RWPE1 (cell line): ENCODE measurements around the gene SRRM2.

Experiments used
- CTCF ChIA-PET: fragments of 350-600 bp; sonication (Branson Sonifier 250); formaldehyde crosslinking; extraction: SDS; loops from one replicate; lab custom pipeline; 2021; lab: Yijun Ruan, JAX
- POLR2A ChIA-PET: fragments of 400-600 bp; formaldehyde crosslinking; extraction: SDS; loops from one replicate; lab custom pipeline; 2020; ENCODE audit warnings: antibody characterized with exemption; ENCODE audit not compliant: low non-redundant PET; lab: Yijun Ruan, JAX
- DNase-seq: peaks from one replicate; pipeline ENCODE4 v3.0.0; 2012; ENCODE audit warnings: low spot score
- H3K27ac ChIP-seq: fragments of 450-650 bp; 2 replicates; pipeline ENCODE4 v1.5.1; 2017
- CTCF ChIP-seq: fragments of 450-650 bp; conservative IDR thresholded peaks from 2 replicates; pipeline ENCODE4 v1.5.1; 2017; ENCODE audit warnings: low read depth, mild to moderate bottlenecking

The SRRM2 gene

GRCh38 chr16:2706611-2707311, 45.7 kb upstream of the SRRM2 start:
- POLR2A ChIA-PET: no interaction called here

DNA sequence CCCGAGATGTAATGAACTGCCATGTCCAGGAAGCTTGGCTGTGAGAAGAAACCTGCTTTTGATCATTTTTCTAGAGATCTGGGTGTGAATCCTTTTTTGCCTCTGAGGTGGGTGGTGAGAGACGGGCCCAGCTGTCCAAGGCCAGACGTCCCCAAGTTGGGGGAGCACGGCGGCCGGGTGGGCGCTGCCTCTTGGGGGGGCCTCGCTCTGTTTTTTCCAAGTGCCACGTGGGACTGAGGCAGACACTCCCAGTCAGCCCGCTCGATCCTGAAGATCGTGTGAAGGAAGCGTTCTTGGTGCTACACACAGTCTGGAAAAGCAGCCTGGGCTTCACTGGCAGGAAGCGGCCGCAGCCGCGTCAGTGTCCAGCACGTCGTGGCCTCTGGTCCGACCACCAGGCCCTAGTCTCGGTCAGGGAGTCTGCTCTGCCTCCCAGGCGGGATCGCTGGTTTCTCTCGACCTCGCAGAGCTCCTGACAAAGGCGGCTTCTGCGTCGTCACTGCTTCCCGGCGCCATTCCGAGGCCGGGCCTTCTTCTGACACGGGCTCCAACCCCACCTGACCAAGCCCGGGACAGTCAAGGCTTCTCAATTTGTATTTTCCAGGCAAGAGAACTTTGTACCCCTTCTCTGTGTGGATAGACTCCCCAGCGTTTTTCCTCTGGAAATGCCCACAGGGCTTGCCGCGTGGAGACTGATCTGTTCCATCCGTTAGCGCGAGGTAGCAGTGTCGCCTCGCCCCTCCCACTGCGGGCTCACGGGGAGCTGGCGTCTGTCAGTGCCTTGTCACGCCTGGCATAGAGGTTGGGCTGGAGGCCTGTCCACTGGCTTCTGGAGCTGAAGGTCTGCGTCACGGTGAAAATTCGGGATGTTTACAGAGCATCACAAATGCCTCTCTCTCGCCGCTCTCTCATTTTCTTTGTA, 44.8 kb upstream of the SRRM2 start:
- peak overlapping the region; percentile 33 for H3K27ac ChIP-seq
- no peak for TF ChIP-seq CTCF
- DNase-seq: no peak
- ChIA-PET POLR2A (no interaction called here), CTCF (interaction anchor here (0.6 kb wide), 1 partner anchor 13 kb away, joined by 4 read pairs; no protein-coding TSS in a partner anchor)

More at GRCh38 chr16:2706611-2707311, 45.7 kb upstream of the SRRM2 start:
- no peak for TF ChIP-seq CTCF
- H3K27ac ChIP-seq: peak overlapping the region; percentile 33; the same call in 1 of the 2 replicates
- DNase-seq: no peak
- CTCF ChIA-PET: no interaction called here

DNA sequence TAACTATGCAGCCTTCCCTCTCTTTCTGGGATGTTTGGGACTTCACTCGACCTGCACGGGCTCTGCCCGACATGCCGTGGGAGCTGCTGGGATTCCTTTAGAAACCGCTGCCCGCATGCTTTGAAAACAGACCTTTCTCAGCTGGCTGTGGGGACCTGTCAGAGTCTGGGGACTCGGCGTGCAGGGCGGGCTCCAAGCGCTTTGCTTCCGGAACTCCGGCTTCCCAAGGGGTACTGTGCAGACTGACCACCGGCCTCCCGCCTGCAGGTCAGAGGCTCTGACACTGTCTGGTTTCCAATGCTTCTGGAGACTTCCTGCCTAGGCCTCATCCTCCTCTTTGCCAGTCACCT, 44.2 kb upstream of the SRRM2 start:
- TF ChIP-seq CTCF: no peak
- ChIA-PET CTCF (interaction anchor here (0.6 to 1.1 kb wide), 2 partner anchors 9 to 12 kb away, joined by 3 to 4 read pairs; no protein-coding TSS in a partner anchor), POLR2A (no interaction called here)
- no peak for DNase-seq
- H3K27ac ChIP-seq: peak overlapping the region; percentile 33

- ChIA-PET POLR2A (interaction anchor here (0.5 kb wide), 1 partner anchor 59 kb away, joined by 5 read pairs; no protein-coding TSS in a partner anchor), CTCF (interaction anchor here (1.1 kb wide), 1 partner anchor 9 kb away, joined by 3 read pairs; no protein-coding TSS in a partner anchor)
- peak overlapping the region; percentile 43; the same call in 1 of the 2 replicates for H3K27ac ChIP-seq
- no peak for TF ChIP-seq CTCF
- no peak for DNase-seq
Measured at GRCh38 chr16:2708955-2709587, 43.4 kb upstream of the SRRM2 start.

- POLR2A ChIA-PET: interaction anchor here (0.5 kb wide), 1 partner anchor 58 kb away, joined by 5 read pairs; no protein-coding TSS in a partner anchor
- no peak for DNase-seq
- no peak for TF ChIP-seq CTCF
- CTCF ChIA-PET: interaction anchor here (1.1 kb wide), 1 partner anchor 10 kb away, joined by 3 read pairs; no protein-coding TSS in a partner anchor
- H3K27ac ChIP-seq: peak overlapping the region; percentile 43; the same call in 1 of the 2 replicates
Measured at GRCh38 chr16:2709588-2709984, 42.9 kb upstream of the SRRM2 start.
